Measurements from ENCODE around the gene ITIH1.

The ITIH1 gene

DNA sequence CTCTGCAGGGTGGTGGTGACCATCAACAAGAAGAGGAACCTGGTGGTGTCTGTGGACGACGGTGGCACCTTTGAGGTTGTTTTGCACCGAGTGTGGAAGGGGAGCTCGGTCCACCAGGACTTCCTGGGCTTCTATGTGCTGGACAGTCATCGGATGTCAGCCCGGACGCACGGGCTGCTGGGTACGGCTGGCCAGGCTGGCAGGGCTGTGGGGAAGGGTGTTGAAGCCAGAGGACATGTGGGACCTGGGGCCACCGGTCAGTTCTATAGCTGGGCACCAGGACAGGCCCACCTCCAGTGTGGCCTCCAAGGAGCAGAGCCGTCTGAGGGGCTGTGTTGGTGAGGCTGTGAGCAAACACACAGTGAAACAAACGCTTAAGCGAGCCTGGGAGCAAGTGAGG, 13.3 kb downstream of the ITIH1 start:
- DNase-seq (ENCODE audit: low read depth): no peak

DNA sequence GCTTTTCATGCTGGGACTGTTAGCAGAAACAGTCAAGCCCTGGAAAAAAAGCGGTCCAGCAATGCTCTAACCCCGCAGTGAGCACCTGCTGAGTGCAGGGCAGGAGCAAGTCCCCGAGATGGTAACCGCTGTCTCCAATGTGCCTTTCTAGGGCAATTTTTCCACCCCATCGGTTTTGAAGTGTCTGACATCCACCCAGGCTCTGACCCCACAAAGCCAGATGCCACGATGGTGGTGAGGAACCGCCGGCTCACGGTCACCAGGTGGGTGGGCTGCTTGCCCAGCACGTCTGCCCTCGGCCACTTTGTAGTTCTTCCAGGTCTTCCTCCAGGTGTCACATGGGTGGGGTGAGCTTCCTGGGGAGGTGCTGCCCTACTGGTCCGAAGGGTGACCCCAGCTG, 14.0 kb downstream of the ITIH1 start:
- no peak for DNase-seq (ENCODE audit: low read depth)

DNA sequence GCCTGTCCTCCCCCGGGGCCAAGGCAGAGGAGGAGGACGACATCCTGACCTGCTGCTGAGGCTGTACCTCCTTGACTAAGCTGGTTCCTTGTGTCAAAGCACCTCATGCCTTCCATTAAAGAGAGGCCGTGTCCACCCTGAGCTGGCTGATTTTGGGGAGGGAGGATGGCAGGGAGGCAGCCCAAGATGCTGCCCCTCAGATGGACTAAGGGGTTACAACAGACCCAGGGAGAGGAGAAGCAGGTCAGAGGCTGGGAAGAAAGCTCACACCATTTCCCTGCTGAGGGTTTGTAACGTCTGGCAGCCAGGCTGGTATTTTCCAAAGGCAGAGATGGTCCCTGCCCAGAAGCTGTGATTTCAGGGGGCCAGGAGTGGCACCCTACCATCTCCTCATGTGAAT, 14.5 kb downstream of the ITIH1 start:
- DNase-seq (ENCODE audit: low read depth): no peak

DNA sequence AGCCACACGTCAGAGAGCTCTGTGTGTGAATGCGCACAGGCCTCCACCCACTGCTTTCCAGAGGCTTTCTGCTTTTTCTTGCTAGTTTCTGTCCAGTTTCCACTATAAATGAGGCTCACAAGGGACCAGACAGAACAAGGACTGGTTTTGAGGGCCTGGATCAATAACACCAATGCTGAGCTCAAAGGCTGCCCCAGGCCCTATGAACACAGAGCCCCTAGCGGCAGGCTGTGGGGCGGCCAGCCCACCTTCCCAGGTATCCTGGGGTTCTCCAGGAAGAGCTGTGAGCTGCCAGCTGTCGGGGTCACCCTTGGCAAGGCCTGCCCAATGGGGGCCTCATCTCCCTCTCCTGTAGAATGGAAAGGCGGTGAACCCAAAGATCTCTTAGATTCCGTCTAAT, 15.0 kb downstream of the ITIH1 start:
- no peak for DNase-seq (ENCODE audit: low read depth)

DNA sequence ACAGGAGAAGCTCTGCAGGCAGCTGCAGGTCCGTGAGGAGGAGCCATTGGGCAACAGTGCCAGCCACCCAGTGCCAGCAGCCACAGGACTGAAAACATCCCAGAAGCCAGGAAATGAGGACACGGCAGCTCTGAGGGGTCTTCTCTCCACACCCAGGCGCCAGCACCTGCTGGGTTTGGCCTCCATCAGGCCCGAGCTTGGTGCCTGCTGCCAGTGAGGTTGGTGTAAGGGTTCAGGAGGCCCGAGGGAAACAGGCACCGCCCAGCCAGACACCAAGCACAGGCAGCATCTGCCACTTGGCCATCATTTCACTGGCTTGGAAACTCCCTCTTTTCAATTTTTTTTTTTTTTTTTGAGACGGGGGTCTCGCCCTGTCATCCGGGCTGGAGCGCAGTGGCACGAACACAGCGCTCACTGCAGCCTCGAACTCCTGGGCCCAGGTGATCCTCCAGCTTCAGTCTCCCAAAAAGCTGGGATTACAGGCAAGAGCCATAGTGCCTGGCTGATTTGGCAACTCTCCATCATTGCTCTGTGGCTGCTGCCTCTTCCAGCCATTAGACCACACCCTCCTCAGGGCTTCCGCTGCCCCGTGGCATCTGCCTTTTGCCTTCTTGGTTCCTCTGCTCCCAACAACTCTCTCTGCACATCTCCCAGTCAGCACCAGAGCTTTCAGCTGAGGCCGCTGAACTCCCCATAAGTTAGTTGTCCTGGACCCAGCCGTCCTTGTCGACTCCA, 15.7 kb downstream of the ITIH1 start:
- DNase-seq (ENCODE audit: low read depth): no peak

DNA sequence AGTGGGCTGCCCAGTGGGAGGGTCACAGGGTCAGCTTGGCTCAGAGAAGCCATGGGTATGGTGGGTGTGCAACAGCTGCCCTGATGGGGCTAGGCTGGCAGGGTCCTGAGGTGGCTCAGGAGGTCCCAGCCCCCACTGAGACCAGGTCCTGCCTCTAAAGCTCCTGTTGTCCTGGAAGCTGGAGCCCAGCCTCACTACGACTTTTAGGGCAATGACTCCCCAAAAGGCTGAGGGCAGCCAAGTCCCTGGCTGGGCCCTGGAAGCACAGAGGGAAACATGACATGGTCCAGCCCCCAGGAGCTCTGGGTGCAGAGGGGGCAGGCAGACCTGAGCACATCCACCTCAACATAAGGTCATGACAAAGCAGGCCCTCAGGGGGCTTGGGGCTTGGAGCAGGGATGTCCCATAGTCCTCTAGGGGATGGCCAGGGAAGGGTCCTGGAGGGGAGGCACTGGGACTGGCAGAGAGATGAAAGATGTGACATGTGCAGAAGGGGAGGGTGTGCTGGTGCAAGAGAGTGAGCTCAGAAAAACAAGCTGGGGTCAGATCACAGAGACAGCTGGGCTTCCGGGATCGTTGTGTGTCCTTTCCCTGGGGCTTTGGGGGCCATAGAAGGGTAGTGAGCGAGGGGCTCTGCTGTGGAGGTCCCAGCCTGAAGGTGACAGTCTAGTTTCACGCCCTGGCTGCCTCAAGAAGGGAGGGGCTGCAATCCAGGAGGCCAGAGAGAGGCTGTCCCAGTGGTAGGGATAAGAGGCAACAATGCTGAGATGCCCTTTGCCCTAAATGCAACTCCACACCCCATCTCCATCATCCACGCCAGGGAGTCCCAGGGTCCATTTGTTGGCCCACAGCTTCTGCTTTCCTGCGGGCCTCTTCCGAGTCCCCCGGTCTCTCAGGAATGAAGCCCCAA, 16.6 kb downstream of the ITIH1 start:
- no peak for DNase-seq (ENCODE audit: low read depth)

DNA sequence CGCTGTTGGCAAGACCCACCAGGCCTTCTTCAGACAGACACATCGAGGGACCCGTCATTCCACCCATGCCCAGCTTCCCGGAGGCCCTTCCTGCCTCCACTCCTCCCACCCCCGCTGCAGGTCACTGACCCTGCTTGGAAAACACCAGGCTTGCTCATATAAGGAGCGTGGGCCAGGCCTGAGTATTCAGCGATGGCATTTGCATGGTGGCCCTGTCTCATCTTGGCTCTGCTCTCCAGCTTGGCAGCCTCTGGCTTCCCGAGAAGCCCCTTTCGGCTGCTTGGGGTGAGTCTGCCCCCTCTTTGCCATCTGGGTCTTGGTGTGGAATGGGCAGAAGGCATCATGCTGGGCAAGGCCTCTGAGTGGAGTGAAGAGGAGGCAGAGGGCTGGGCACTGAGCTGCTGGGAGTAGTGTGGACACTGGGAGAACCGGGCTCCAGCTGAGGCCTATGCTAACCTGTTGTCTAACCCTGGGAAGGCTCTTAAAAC, 17.3 kb downstream of the ITIH1 start, which contains the start of gene ITIH3:
Gene ITIH3 (plus strand): TSS at position 185 of the 488 bp plus-strand sequence. CDS start 8 bp downstream, at position 193.
- no peak for DNase-seq (ENCODE audit: low read depth)

DNA sequence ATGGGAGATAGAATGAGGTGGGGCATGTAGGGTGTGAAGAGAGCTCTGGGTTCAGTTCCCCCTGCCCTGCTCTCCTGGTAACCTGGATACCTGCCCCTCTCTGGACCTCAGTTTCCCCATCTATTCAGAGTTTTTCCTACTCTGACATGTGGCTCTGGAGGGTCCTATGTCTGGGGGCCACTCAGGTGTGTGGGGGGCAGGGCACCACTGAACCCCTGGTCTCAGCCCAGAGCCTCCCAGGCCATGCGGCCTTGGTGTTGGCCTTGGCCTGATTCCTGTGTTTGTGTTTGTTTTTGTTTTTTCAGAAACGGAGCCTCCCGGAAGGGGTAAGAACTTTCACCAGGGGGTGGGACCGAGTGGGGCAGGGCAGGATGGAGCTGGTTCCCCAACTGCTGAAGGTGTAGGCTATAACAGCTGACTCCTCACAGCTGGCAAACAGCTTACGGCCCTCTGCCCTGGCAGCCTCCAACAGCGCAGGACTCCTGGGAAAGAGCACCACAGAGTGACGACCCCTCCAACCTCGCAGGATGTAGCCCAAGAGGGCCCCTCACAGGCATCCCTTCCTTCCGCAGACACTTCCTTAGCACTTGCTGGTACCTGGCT, 18.0 kb downstream of the ITIH1 start:
- no peak for DNase-seq (ENCODE audit: low read depth)

DNA sequence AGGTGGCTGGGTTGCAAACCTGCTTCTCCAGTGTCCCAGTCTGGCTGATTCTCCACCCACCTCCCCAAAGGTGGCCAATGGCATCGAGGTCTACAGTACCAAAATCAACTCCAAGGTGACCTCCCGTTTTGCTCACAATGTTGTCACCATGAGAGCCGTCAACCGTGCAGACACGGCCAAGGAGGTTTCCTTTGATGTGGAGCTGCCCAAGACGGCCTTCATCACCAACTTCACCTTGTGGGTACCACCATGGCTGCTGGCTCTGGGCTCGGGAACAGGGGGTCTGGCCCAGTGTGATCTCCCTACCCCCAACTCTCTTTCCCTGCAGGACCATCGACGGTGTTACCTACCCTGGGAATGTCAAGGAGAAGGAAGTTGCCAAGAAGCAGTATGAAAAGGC, 19.0 kb downstream of the ITIH1 start:
- no peak for DNase-seq (ENCODE audit: low read depth)

DNA sequence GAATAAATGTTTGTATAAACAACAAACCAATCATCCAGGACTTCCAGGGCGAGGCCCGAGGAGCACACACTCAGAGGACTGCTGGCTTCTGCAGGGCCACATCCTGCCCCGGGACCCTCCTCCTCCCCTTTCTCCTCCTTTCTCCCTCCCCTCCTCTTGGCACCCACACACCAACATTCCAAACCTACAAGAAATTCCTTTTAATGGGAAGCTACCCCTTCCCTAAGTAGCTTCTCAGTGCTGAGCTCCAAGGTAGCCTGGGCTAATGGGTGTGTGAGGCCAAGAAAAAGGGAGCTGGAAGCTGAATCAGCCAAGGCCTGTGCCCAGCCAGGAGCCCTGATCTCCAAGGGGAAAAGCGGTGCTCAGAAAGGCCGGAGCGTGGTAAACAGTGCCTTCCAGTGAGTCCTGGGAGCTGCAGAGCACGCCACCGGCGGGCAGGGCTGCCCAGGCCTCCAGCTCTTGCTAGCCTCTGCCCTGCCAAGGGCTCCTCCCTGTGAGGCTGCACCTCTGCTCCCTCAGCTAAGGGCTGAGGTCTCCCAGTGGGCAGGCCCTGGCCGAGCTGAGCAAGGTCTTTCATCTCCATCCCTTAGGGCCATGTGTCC, 21.1 kb downstream of the ITIH1 start:
- no peak for DNase-seq (ENCODE audit: low read depth)

DNA sequence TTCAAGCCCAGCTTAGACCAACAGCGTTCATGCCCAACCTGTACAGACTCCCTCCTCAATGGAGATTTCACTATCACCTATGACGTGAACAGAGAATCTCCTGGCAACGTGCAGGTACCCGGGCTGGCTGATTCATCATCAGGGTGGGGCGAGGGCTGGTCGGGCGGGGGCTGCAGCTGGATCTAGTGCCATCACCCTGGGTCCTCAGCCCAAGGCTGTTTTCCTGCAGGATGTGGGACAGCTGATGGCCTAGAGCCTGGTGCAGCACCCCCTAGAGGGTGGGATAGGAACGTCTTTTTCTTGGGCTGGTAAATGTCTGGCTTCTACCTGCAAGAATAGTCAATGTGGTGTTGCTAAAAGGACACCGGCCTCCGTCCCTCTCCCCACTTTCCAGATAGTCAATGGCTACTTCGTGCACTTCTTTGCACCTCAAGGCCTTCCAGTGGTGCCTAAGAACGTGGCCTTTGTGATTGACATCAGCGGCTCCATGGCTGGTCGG, 21.6 kb downstream of the ITIH1 start:
- no peak for DNase-seq (ENCODE audit: low read depth)

DNA sequence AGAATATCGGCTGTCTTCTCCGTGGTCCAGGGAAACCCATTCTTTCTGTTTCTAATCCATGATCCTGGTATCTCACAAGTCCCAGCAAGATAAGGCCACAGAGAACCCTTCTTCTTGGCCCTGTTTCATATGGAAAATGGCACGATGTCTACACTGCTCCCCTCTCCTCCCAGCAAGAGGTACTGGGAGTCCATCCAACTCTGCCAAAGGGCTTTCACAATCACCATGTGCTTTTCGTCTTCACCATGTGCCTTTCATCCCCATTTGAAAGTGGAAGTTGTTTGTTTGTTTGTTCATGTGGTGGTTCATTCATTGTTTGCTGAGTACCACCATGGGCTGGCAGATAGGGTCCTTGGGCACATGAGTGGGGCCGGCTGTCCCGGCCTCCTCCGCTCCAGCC, 22.7 kb downstream of the ITIH1 start:
- DNase-seq (ENCODE audit: low read depth): no peak

DNA sequence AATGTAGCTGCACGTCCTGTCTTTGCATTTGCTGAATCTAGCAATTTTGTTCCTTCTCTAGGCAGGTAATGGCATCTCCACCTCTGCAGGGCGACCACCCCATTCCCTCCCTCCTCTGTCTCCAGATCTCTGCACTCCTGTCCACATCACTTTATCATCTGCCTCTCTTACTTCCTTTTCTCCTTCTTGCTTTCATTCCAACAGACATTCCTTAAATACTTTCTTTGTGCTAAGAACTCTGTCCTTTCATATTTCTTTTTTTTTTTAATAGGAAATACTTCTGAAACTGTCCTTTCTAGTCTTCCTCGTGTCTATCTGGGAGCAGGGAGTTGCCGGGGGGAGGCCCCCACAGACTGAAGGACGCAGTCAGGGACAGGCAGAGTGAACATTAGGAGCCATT, 24.4 kb downstream of the ITIH1 start:
- DNase-seq (ENCODE audit: low read depth): no peak

DNA sequence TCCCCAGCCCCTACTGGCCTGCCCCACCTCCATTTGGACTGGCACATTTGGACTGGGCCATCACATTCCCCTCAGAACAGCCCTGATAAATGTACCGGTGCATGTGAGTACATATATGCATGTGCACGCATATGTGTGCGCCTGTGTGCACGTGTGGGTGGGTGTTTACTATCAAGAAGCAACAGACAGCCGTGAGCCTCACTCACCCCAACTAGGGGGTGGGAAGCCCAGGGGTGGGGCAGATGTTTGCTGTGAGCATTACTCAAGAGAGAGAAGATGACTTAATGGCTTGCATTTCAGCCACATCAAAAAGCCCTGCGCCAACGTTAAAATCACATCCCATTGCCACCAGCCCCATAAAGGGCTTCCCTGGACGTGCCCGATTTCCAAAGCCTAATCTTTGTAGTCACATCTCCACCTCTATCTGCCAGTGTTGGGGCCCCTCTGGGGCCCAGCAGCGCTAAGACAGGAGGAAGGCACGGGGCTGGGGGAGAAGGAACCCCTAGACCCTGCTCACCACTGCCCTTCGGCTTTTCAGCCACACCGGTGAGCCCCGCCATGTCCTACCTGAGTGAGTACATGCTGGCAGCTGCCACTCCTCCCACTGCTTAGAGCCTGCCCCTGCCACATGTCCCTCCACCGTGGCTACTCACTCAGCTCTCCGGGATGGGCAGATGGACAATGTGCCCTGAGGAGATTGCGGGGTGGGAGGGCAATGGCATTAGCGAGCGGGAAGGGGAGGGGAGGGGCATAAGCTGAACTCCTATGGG, 28.1 kb downstream of the ITIH1 start:
- no peak for DNase-seq (ENCODE audit: low read depth)

DNA sequence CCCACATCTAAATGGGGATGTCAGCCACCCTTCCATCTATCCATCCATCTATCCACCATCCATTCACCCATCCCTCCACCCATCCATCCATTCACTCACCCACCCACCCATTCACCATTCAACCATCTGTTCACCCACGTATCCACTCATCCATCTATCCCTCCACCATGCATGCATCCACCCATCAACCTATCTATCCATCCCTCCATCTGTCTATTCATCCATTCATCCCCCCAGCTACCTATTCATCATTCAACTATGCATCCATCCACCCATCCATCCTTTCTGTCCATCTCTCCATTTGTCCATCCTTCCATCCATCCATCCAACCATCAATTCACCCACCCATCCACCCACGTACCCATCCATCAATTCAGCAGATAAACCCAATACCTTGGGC, 31.8 kb downstream of the ITIH1 start:
- no peak for DNase-seq (ENCODE audit: low read depth)

DNA sequence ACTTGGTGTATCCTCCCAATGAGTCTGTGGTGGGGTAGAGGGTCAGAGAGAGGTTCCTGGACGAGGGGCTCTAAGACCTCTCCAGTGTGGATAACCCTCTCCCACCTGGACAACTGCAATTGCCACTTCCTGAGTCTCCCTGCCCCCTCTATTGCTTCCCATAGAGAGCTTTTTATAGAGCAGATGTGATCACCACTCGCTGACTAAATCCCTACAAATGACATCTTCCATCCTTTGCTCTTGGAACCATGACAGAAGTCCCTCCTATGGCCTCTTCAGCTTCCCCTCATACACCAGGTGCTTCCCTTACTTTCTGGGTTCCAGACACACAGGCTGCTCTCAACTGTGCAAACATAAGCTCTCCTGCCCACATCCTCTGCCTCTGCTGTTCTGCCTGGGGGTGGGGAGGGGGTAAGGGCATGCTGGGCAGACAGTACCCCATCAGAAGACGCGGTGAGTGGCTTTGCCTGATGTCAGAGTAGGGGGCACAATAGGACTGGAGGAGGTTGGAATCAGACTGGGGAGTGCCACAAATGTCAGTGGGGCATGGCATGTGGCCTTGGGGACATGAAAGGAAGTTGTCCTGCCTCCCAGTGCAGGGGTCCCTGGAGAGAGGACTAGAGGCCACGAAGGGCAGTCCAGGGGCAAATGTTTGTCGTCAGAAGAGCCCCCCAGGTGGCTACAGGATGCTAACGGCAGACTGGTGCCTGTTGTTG, 32.4 kb downstream of the ITIH1 start:
- DNase-seq (ENCODE audit: low read depth): no peak

DNA sequence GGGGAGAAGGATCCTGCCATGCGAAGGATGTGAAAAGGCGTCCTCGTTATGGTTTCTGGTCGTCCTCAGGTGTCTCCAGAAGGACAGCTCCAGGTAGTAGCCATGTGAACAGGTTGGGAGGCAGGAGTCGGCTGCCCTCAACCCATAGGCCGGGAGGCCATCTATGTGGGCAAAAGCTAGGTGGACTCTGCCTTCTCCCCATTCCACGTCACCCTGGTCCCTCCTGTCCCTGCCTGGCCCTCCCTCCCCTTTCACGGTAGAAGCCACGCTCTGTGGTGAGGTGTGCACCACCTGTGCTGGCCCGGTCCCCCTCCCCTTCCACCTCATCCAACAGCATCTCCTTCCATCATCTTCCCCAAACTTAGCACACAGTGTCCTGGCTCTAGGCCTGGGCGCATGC, 33.5 kb downstream of the ITIH1 start:
- DNase-seq (ENCODE audit: low read depth): no peak

DNA sequence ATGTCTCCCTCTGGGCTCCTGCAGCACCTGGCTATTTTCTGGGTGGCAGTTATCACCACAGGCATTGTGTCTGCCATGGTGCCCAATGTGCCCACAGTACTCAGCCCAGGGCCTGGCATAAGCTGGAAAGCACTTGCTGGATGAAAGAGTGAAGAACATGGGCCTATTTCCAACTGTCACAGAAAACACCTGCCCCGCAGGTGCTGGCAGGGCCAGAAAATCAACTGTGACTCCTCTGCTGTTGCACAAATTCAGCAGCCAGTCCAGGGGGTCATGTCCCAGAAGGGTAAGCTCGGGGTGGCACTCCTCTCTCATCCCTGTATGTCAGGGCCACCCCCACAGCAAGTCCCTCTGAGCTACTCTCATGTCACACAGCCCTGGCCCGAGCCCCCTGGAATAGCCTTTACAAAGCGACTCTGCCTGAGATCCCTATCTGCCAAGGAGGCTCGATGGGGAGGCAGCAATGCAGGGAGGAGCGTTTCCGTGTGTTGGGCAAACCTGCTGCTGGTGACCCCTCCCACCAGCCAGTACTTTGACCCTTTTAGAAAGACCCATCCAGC, 34.1 kb downstream of the ITIH1 start:
- no peak for DNase-seq (ENCODE audit: low read depth)

DNA sequence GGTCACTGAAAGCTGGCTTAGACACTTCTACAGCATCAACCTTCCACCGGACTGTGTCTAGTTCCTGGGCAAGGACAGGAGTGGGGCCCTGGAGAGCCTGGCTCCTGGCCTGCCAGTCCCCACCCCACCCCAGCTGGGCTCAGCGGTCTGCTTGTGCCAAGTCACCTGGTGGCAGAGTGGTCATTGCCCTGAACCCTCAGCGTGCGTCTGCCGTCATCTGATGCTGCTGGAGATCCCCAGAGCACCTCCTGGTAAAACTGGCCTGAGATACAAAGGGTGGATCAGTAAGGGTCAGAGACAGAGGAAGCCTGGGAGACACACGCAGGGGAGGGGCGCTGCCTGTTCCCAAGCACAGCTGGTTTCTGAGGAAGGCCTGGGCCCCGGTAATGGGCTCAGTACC, 36.4 kb downstream of the ITIH1 start:
- no peak for DNase-seq (ENCODE audit: low read depth)

DNA sequence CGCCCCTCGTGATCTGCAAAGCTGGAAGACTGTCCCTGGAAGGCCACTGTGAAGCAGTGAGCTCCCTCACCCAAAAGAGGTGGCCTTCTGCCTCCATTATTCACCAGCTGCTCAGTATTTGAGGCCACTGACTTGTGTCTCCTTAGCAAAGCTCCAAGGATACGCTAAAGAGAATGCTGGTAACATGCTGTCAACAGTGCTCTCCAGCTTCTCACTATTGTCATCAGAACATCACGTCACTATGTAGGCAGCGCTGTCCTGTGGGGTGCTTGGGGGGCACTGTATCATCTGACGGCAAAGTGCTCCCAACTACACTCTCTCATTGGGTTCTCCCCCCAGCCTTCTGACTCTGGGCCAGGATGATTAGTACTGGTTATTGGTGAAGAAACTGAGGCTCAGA, 38.8 kb downstream of the ITIH1 start:
- no peak for DNase-seq (ENCODE audit: low read depth)
